HEK293 (cell line): ENCODE data around the gene CBFB.

Experiments
- CTCF ChIP-seq: fragments of 450-650 bp; formaldehyde crosslinking; IDR thresholded peaks from 2 replicates; pipeline ENCODE4 v1.5.1; 2016; ENCODE audit warnings: missing biosample characterization, missing genetic modification characterization
- GFI1B ChIP-seq: fragments of 450-650 bp; formaldehyde crosslinking; IDR thresholded peaks from 2 replicates; pipeline ENCODE4 v1.5.1; 2016; ENCODE audit warnings: missing biosample characterization, missing genetic modification characterization
- KLF7 ChIP-seq: fragments of 450-650 bp; formaldehyde crosslinking; IDR thresholded peaks from 2 replicates; pipeline ENCODE4 v1.5.1; 2016; ENCODE audit warnings: missing biosample characterization, missing genetic modification characterization, borderline replicate concordance
- KLF9 ChIP-seq: fragments of 450-650 bp; formaldehyde crosslinking; IDR thresholded peaks from 2 replicates; pipeline ENCODE4 v1.5.1; 2016; ENCODE audit warnings: missing biosample characterization, missing genetic modification characterization, low read depth
- PBX3 ChIP-seq: sonication (generic); formaldehyde crosslinking; IDR thresholded peaks from 2 replicates; pipeline ENCODE4 v1.8.1; 2022; ENCODE audit warnings: mild to moderate bottlenecking, moderate library complexity, missing genetic modification reagents
- ZBTB6 ChIP-seq: fragments of 450-650 bp; formaldehyde crosslinking; IDR thresholded peaks from 2 replicates; pipeline ENCODE4 v1.5.1; 2017; ENCODE audit warnings: missing biosample characterization, missing genetic modification characterization
- ZBTB8A ChIP-seq: fragments of 450-650 bp; formaldehyde crosslinking; IDR thresholded peaks from 2 replicates; pipeline ENCODE4 v1.5.1; 2016; ENCODE audit warnings: missing biosample characterization, missing genetic modification characterization
- ZFP3 ChIP-seq: fragments of 450-650 bp; formaldehyde crosslinking; IDR thresholded peaks from 2 replicates; pipeline ENCODE4 v1.5.1; 2016; ENCODE audit warnings: low read depth, missing biosample characterization, missing genetic modification characterization
- ZIC2 ChIP-seq: fragments of 450-650 bp; formaldehyde crosslinking; IDR thresholded peaks from 2 replicates; pipeline ENCODE4 v1.5.1; 2016; ENCODE audit warnings: missing biosample characterization, missing genetic modification characterization
- ZNF146 ChIP-seq: fragments of 450-650 bp; formaldehyde crosslinking; IDR thresholded peaks from 2 replicates; pipeline ENCODE4 v1.5.1; 2016; ENCODE audit warnings: missing biosample characterization, missing genetic modification characterization
- ZNF214 ChIP-seq: fragments of 450-650 bp; formaldehyde crosslinking; IDR thresholded peaks from 2 replicates; pipeline ENCODE4 v1.5.1; 2017; ENCODE audit warnings: missing biosample characterization, mild to moderate bottlenecking, missing genetic modification characterization, borderline replicate concordance
- ZNF23 ChIP-seq: fragments of 450-650 bp; formaldehyde crosslinking; IDR thresholded peaks from 2 replicates; pipeline ENCODE4 v1.5.1; 2016; ENCODE audit warnings: missing biosample characterization, missing genetic modification characterization, borderline replicate concordance
- ZNF311 ChIP-seq: fragments of 450-650 bp; formaldehyde crosslinking; IDR thresholded peaks from 2 replicates; pipeline ENCODE4 v1.5.1; 2017; ENCODE audit warnings: missing biosample characterization, missing genetic modification characterization, borderline replicate concordance
- ZNF354C ChIP-seq: fragments of 450-650 bp; formaldehyde crosslinking; IDR thresholded peaks from 2 replicates; pipeline ENCODE4 v1.5.1; 2016; ENCODE audit warnings: missing biosample characterization, missing genetic modification characterization, low read depth, borderline replicate concordance
- ZNF398 ChIP-seq: fragments of 450-650 bp; formaldehyde crosslinking; IDR thresholded peaks from 2 replicates; pipeline ENCODE4 v1.5.1; 2017; ENCODE audit warnings: missing biosample characterization, missing genetic modification characterization
- ZNF416 ChIP-seq: fragments of 450-650 bp; formaldehyde crosslinking; IDR thresholded peaks from 2 replicates; pipeline ENCODE4 v1.5.1; 2016; ENCODE audit warnings: missing biosample characterization, missing genetic modification characterization
- ZNF433 ChIP-seq: fragments of 450-650 bp; formaldehyde crosslinking; IDR thresholded peaks from 2 replicates; pipeline ENCODE4 v1.5.1; 2016; ENCODE audit warnings: missing biosample characterization, missing genetic modification characterization, low read depth
- ZNF549 ChIP-seq: fragments of 450-650 bp; IDR thresholded peaks from 2 replicates; pipeline ENCODE4 v1.5.1; 2018; ENCODE audit warnings: missing biosample characterization, missing genetic modification characterization, mild to moderate bottlenecking, inconsistent platforms, moderate library complexity
- ZNF596 ChIP-seq: fragments of 450-650 bp; IDR thresholded peaks from 2 replicates; pipeline ENCODE4 v1.5.0; 2018; ENCODE audit warnings: missing biosample characterization, mild to moderate bottlenecking, missing genetic modification characterization, moderate library complexity
- ZNF639 ChIP-seq: fragments of 450-650 bp; formaldehyde crosslinking; IDR thresholded peaks from 2 replicates; pipeline ENCODE4 v1.5.1; 2016; ENCODE audit warnings: missing biosample characterization, missing genetic modification characterization
- ZNF677 ChIP-seq: fragments of 450-650 bp; IDR thresholded peaks from 2 replicates; pipeline ENCODE4 v1.5.0; 2018; ENCODE audit warnings: missing biosample characterization, mild to moderate bottlenecking, missing genetic modification characterization, moderate library complexity
- ZNF707 ChIP-seq: fragments of 450-650 bp; formaldehyde crosslinking; IDR thresholded peaks from 2 replicates; pipeline ENCODE4 v1.5.1; 2016; ENCODE audit warnings: missing biosample characterization, missing genetic modification characterization
- ZNF747 ChIP-seq: fragments of 450-650 bp; formaldehyde crosslinking; IDR thresholded peaks from 2 replicates; pipeline ENCODE4 v1.5.1; 2016; ENCODE audit warnings: missing biosample characterization, missing genetic modification characterization
- ZNF768 ChIP-seq: fragments of 450-650 bp; formaldehyde crosslinking; IDR thresholded peaks from 2 replicates; pipeline ENCODE4 v1.5.1; 2018; ENCODE audit warnings: missing biosample characterization, mild to moderate bottlenecking, missing genetic modification characterization
- ZNF777 ChIP-seq: fragments of 450-650 bp; formaldehyde crosslinking; IDR thresholded peaks from 2 replicates; pipeline ENCODE4 v1.5.1; 2017; ENCODE audit warnings: missing biosample characterization, missing genetic modification characterization, borderline replicate concordance
- ZNF837 ChIP-seq: fragments of 450-650 bp; formaldehyde crosslinking; IDR thresholded peaks from 2 replicates; pipeline ENCODE4 v1.5.1; 2016; ENCODE audit warnings: missing biosample characterization, missing genetic modification characterization
- ZSCAN30 ChIP-seq: fragments of 450-650 bp; IDR thresholded peaks from 2 replicates; pipeline ENCODE4 v1.5.1; 2018; ENCODE audit warnings: missing biosample characterization, mild to moderate bottlenecking, missing genetic modification characterization, moderate library complexity
- ZSCAN5A ChIP-seq: fragments of 450-650 bp; formaldehyde crosslinking; IDR thresholded peaks from 2 replicates; pipeline ENCODE4 v1.5.1; 2016; ENCODE audit warnings: missing biosample characterization, missing genetic modification characterization
- ZXDB ChIP-seq: fragments of 450-650 bp; formaldehyde crosslinking; IDR thresholded peaks from 2 replicates; pipeline ENCODE4 v1.5.1; 2016; ENCODE audit warnings: missing biosample characterization, missing genetic modification characterization

CBFB gene

GRCh38 chr16:67013823-67014633 is 14.9 kb upstream of the CBFB start (continued):
- peak; percentile 49; the same call in 1 of the 2 replicates for TF ChIP-seq ZNF398
- TF ChIP-seq CTCF (tag by site-specific recombination), result peak; percentile 64
- TF ChIP-seq PBX3 (CRISPR knock-in tag), result 0 out of 2 replicates have a peak, but pooled peaks have one; percentile 59
- no peak; the same call in 1 of the 2 replicates for TF ChIP-seq ZBTB6 (tag by site-specific recombination)
- TF ChIP-seq ZNF23 (tag by site-specific recombination), result no peak
- TF ChIP-seq ZNF214 (tag by site-specific recombination), result no peak
- TF ChIP-seq ZNF146 (tag by site-specific recombination), result no peak
- TF ChIP-seq ZNF768 (tag by site-specific recombination), result no peak
- TF ChIP-seq ZSCAN5A (tag by site-specific recombination), result no peak
- peak; percentile 87 for TF ChIP-seq KLF9 (tag by site-specific recombination)
- TF ChIP-seq ZNF433, result no peak
- TF ChIP-seq ZFP3 (tag by site-specific recombination), result no peak
- no peak for TF ChIP-seq ZNF747 (tag by site-specific recombination)
- peak; percentile 58 for TF ChIP-seq ZXDB (tag by site-specific recombination)
- TF ChIP-seq ZSCAN30, result peak; percentile 85; the same call in 1 of the 2 replicates
- TF ChIP-seq ZNF639 (tag by site-specific recombination), result no peak
- TF ChIP-seq ZNF416 (tag by site-specific recombination), result no peak
- no peak for TF ChIP-seq ZNF777 (tag by site-specific recombination)
- 0 out of 2 replicates have a peak, but pooled peaks have one; percentile 37 for TF ChIP-seq ZNF677 (tag by site-specific recombination)
- no peak for TF ChIP-seq ZNF354C (tag by site-specific recombination)
- peak; percentile 19; the same call in 1 of the 2 replicates for TF ChIP-seq ZNF549 (tag by site-specific recombination)
- peak; percentile 86 for TF ChIP-seq ZBTB8A (tag by site-specific recombination)
- no peak for TF ChIP-seq ZNF707
- no peak for TF ChIP-seq ZNF311
- TF ChIP-seq KLF7 (tag by site-specific recombination), result no peak
- TF ChIP-seq ZNF596 (tag by site-specific recombination), result 0 out of 2 replicates have a peak, but pooled peaks have one; percentile 39
- TF ChIP-seq ZIC2 (tag by site-specific recombination), result peak; percentile 85
- no peak for TF ChIP-seq ZNF837 (tag by site-specific recombination)
- no peak for TF ChIP-seq GFI1B (tag by site-specific recombination)
